Endothelial cell of umbilical vein (primary cell): ENCODE data around the gene CHSY1. TPM values are rescaled to one million over a fixed set of nuclear protein-coding genes. Genes with fewer than 3 reads are reported as not detected.

Experiments used
- BruUV-seq: library from RNA; stranded (reverse); fragments of 400-500 nt; replicated peaks from 2 replicates; lab custom pipeline; 2021; lab: Mats Ljungman, UMichigan
- CTCF ChIA-PET: fragments of 300-600, 350-600 bp; sonication (Branson Sonifier 250); formaldehyde crosslinking; loops from one replicate; lab custom pipeline; 2021; ENCODE audit warnings: antibody characterized with exemption, inconsistent platforms; lab: Charles Lee
- POLR2A ChIA-PET: fragments of 300-600, 350-600 bp; sonication (Branson Sonifier 250); formaldehyde crosslinking; loops from one replicate; lab custom pipeline; 2021; ENCODE audit warnings: antibody characterized with exemption, inconsistent platforms; lab: Charles Lee
- DNase-seq: peaks from one replicate; pipeline ENCODE4 v3.0.0-alpha.2; 2011; ENCODE audit warnings: low read depth, low spot score
- FAIRE-seq: peaks from 2 replicates; lab custom pipeline; 2011; peaks lifted over from hg19 to GRCh38; lab: Jason Lieb, UNC
- H2AFZ ChIP-seq: 2 replicates; pipeline ENCODE4 v1.6.0; 2012; ENCODE audit warnings: low read depth, low read length, control low read depth, inconsistent platforms
- H3K27ac ChIP-seq: 2 replicates; pipeline ENCODE4 v1.5.1; 2011; ENCODE audit warnings: low read depth, mild to moderate bottlenecking, control low read depth, low read length, moderate library complexity; ENCODE audit not compliant: insufficient read depth
- H3K27me3 ChIP-seq, 2 experiments: 2 replicates each; pipeline versions ENCODE4 v1.6.0 to v1.6.1; 2011; ENCODE audit warnings: low read length in 2 of 2, mixed read lengths in 1 of 2; ENCODE audit not compliant: control insufficient read depth in 2 of 2, insufficient read depth in 2 of 2
- H3K36me3 ChIP-seq, 2 experiments: 2 replicates in 1 of 2; 3 replicates in 1 of 2; pipeline ENCODE4 v1.5.1; 2011; ENCODE audit warnings: low read length in 2 of 2, mild to moderate bottlenecking in 1 of 2, moderate library complexity in 1 of 2; ENCODE audit not compliant: control insufficient read depth in 2 of 2, insufficient read depth in 2 of 2; ENCODE audit errors: extremely low read depth in 1 of 2
- H3K4me1 ChIP-seq: 3 replicates; pipeline ENCODE4 v1.5.1; 2011; ENCODE audit warnings: mild to moderate bottlenecking, low read length; ENCODE audit not compliant: control insufficient read depth, insufficient read depth; ENCODE audit errors: extremely low read depth
- H3K4me2 ChIP-seq: 2 replicates; pipeline ENCODE4 v1.6.1; 2011; ENCODE audit warnings: low read length, control low read depth, mixed read lengths; ENCODE audit not compliant: insufficient read depth
- H3K4me3 ChIP-seq, 3 experiments: fragments of 200-600 bp in 1 of 3; sonication (generic), shearing (Covaris generic) in 1 of 3; replicated peaks in 1 of 3; 2 replicates each; pipeline ENCODE4 v1.5.1; 2011 to 2016; ENCODE audit warnings: control low read depth in 3 of 3, low read length in 3 of 3, mild to moderate bottlenecking in 2 of 3, inconsistent platforms in 1 of 3, low read depth in 1 of 3, moderate library complexity in 1 of 3; ENCODE audit not compliant: insufficient read depth in 1 of 3
- H3K79me2 ChIP-seq: 2 replicates; pipeline ENCODE4 v1.6.0; 2012; ENCODE audit warnings: low read length, inconsistent platforms; ENCODE audit not compliant: control insufficient read depth, insufficient read depth
- H3K9ac ChIP-seq: replicated peaks from 2 replicates; pipeline ENCODE3; 2011; ENCODE audit warnings: low read length, control low read depth; ENCODE audit not compliant: insufficient read depth; ENCODE audit errors: extremely low read depth
- H3K9me1 ChIP-seq: replicated peaks from 3 replicates; pipeline ENCODE4 v1.6.0; 2011; ENCODE audit warnings: mild to moderate bottlenecking, low read length; ENCODE audit not compliant: control insufficient read depth, insufficient read depth; ENCODE audit errors: extremely low read depth
- H3K9me3 ChIP-seq: replicated peaks from 2 replicates; pipeline ENCODE4 v1.5.1; 2012; ENCODE audit warnings: low read length, inconsistent platforms; ENCODE audit not compliant: control insufficient read depth, insufficient read depth
- H4K20me1 ChIP-seq: replicated peaks from 2 replicates; pipeline ENCODE3; 2011; ENCODE audit warnings: mild to moderate bottlenecking, low read length; ENCODE audit not compliant: control insufficient read depth, insufficient read depth; ENCODE audit errors: extremely low read depth
- CTCF ChIP-seq, 2 donors: IDR thresholded peaks; 1 replicate in 1 of 2; 2 replicates in 1 of 2; pipeline ENCODE4 v1.5.1; 2011; ENCODE audit warnings: low read length in 2 of 2, mild to moderate bottlenecking in 2 of 2, moderate library complexity in 2 of 2, control low read depth in 1 of 2, inconsistent platforms in 1 of 2, low read depth in 1 of 2; ENCODE audit not compliant: insufficient read depth in 1 of 2; ENCODE audit errors: extremely low read depth in 1 of 2
- EZH2 ChIP-seq: IDR thresholded peaks from 2 replicates; pipeline ENCODE4 v1.6.1; 2012; ENCODE audit warnings: borderline replicate concordance, low read depth, mild to moderate bottlenecking, moderate library complexity, low read length, inconsistent platforms; ENCODE audit not compliant: severe bottlenecking
- FOS ChIP-seq: IDR thresholded peaks from 2 replicates; pipeline ENCODE4 v1.6.1; 2011; ENCODE audit warnings: mild to moderate bottlenecking, low read length, moderate library complexity, borderline replicate concordance; ENCODE audit not compliant: insufficient read depth
- GATA2 ChIP-seq: IDR thresholded peaks from 2 replicates; pipeline ENCODE4 v1.7.0; 2011; ENCODE audit warnings: low read depth, mild to moderate bottlenecking, moderate library complexity, mixed read lengths, low read length; ENCODE audit not compliant: insufficient read length, insufficient read depth
- JUN ChIP-seq: IDR thresholded peaks from 2 replicates; pipeline ENCODE4 v1.6.1; 2011; ENCODE audit warnings: borderline replicate concordance, low read depth; ENCODE audit not compliant: insufficient read length, insufficient read depth
- MAX ChIP-seq: IDR thresholded peaks from 2 replicates; pipeline ENCODE4 v1.6.1; 2011; ENCODE audit not compliant: insufficient read depth, insufficient read length
- MYC ChIP-seq: IDR thresholded peaks from one replicate; pipeline ENCODE4 v1.6.1; 2011; ENCODE audit warnings: mild to moderate bottlenecking, low read depth, low read length
- POLR2A ChIP-seq: IDR thresholded peaks from 2 replicates; pipeline ENCODE4 v1.6.1; 2012; ENCODE audit warnings: low read depth, mild to moderate bottlenecking, control low read depth, low read length
- POLR2AphosphoS5 ChIP-seq: IDR thresholded peaks from 2 replicates; pipeline ENCODE4 v1.6.1; 2012; ENCODE audit warnings: low read depth, mild to moderate bottlenecking, control low read depth, low read length, moderate library complexity; ENCODE audit not compliant: insufficient read depth
- dilution Hi-C: fragments of 300-500 bp; cut with MboI; formaldehyde crosslinking; loops from one replicate; pipeline ENCODE4 v1.15.0; 2019; ENCODE audit warnings: low sequenced_read_pairs; ENCODE audit not compliant: extremely low pct_ligation_motif_present
- intact Hi-C: fragments of 100-400 bp; cut with micrococcal nuclease; formaldehyde crosslinking; loops from one replicate; pipeline ENCODE4 v1.10.0; 2022
- polyA plus RNA-seq, 4 experiments: library from polyadenylated mRNA; depleted of rRNA in 3 of 4; stranded (reverse) in 3 of 4; unstranded in 1 of 4; fragments of >200 nt; gene quantifications; 2 replicates each; pipeline versions ENCODE4 v1.2.1 to v1.2.3, GENCODE V29; 2011 to 2012; ENCODE audit warnings: missing spikeins in 1 of 4
- total RNA-seq: library from RNA; stranded (reverse); gene quantifications from 2 replicates; pipeline ENCODE4 v1.2.3, GENCODE V29; 2021

Gene CHSY1
- total and polyA plus RNA-seq, 2 donors (not counting 3 experiments of a cell fraction or from before 2014, with no cell fraction given): 23.7 to 50.8 TPM

GRCh38 chr15:101148881-101149664 lies 102.8 kb downstream of the CHSY1 start:
- Histone ChIP-seq H2AFZ (peak overlapping the region; percentile 59), H3K27me3 (no peaks in the 10 kb centered on the region), H3K4me2 (no peak overlapping the region), H3K4me3 (no peak overlapping the region), H3K9me1 (no peaks in the 10 kb centered on the region), H3K79me2 (no peaks in the 10 kb centered on the region), H4K20me1 (no peaks in the 10 kb centered on the region), H3K9me3 (no peaks in the 10 kb centered on the region), H3K27ac (no peak overlapping the region), H3K9ac (no peak overlapping the region), H3K4me1 (peaks cover 4% of the 10 kb centered on the region), H3K36me3 (no peaks in the 10 kb centered on the region)
- DNase-seq (peak; percentile 73), FAIRE-seq (peak; percentile 76)
- CTCF ChIA-PET: interaction anchor here (0.8 to 2.1 kb wide), 7 partner anchors 8 to 141 kb away, joined by 3 to 7 read pairs (median 5); no protein-coding TSS in a partner anchor
- TF ChIP-seq POLR2A: no peak
- no peak for TF ChIP-seq GATA2
- no peak for TF ChIP-seq JUN
- no peak for TF ChIP-seq FOS
- no peak for TF ChIP-seq CTCF (IDR thresholded peaks at IDR 0.05; ENCODE audit: extremely low read depth in 1 of 2, insufficient read depth in 1 of 2, low read depth in 1 of 2, low read length in 2 of 2)
- TF ChIP-seq MAX: no peak
- TF ChIP-seq POLR2AphosphoS5: no peak
- TF ChIP-seq MYC: no peak
- no peak for TF ChIP-seq EZH2
- no TSS peak for BruUV-seq
- POLR2A ChIA-PET: no interaction called here
- dilution Hi-C loops (no loop called here), intact Hi-C loops (loop anchor here (2.0 kb wide), 2 partner anchors 20 to 22 kb away; no protein-coding TSS in a partner anchor)
